ENCODE results near the gene UBE2J2.

The UBE2J2 gene

GRCh38 chr1:1206376-1206965 lies 67.2 kb downstream of the UBE2J2 start, which contains the start of gene TNFRSF18:
Gene TNFRSF18 (minus strand): TSS chr1:1206592. CDS start chr1:1206571, 21 bp downstream.
- no peaks in the 10 kb centered on the region for H4K20me1 ChIP-seq (ENCODE audit: insufficient read depth)
- H3K4me3 ChIP-seq (IDR thresholded peaks at IDR 0.05; ENCODE audit: insufficient read depth, low read depth, low read length), result no peak within 1 kb of the TSS
- H3K36me3 ChIP-seq (ENCODE audit: insufficient read depth), result no peaks in the 10 kb centered on the region
- H3K27ac ChIP-seq, result no peak within 1 kb of the TSS
- H3K4me1 ChIP-seq (ENCODE audit: low read depth, poor library complexity, severe bottlenecking), result peaks cover 26% of the 10 kb centered on the region
- H3K9ac ChIP-seq, result no peak within 1 kb of the TSS
- peaks cover 70% of the 10 kb centered on the region for H3K27me3 ChIP-seq (ENCODE audit: insufficient read depth, low read depth)
- no peak within 1 kb of the TSS for H2AFZ ChIP-seq (ENCODE audit: low read depth)
- TF ChIP-seq, protein P1, sequence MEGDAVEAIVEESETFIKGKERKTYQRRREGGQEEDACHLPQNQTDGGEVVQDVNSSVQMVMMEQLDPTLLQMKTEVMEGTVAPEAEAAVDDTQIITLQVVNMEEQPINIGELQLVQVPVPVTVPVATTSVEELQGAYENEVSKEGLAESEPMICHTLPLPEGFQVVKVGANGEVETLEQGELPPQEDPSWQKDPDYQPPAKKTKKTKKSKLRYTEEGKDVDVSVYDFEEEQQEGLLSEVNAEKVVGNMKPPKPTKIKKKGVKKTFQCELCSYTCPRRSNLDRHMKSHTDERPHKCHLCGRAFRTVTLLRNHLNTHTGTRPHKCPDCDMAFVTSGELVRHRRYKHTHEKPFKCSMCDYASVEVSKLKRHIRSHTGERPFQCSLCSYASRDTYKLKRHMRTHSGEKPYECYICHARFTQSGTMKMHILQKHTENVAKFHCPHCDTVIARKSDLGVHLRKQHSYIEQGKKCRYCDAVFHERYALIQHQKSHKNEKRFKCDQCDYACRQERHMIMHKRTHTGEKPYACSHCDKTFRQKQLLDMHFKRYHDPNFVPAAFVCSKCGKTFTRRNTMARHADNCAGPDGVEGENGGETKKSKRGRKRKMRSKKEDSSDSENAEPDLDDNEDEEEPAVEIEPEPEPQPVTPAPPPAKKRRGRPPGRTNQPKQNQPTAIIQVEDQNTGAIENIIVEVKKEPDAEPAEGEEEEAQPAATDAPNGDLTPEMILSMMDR (conservative IDR thresholded peaks at IDR 0.05; ENCODE audit: low read depth, low read length), result no peak
- no peaks in the 10 kb centered on the region for H3K79me2 ChIP-seq (ENCODE audit: insufficient read depth, low read depth)
- H3K4me2 ChIP-seq, result peak within 1 kb of the TSS; percentile 5; the same call in 1 of the 2 replicates

DNA sequence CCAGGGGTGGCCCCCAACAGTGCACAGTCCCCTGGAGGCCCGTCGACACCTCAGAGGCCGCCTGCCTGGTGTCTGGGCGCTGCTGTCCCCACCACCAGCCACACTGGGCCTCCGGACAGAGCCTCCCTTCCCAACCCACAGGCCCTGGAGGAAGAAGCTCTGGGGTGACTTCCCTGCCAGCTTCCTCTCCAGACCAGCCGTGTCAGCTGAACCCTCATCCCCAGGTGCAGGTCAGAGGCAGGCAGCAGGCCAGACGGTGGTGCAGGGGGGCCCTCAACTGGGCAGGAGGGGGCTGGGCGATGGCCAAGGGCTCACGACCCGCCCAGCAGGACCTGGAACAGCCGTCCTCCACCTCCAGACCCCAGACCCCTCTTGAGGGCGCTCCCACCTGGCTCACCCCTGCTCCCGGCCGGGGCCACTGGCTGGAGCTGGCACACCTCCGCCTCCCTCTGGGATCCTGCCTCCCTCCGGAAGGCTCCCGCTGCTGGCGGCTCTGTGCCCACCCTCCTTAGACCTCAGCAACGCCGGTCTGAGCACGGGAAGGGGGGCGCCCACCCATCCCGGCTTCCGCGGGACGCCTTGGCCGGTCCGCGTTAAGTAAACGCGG lies 67.8 kb downstream of the UBE2J2 start:
- Histone ChIP-seq H3K4me1 (ENCODE audit: low read depth, poor library complexity, severe bottlenecking) (peaks cover 26% of the 10 kb centered on the region), H3K27ac (no peak overlapping the region), H3K79me2 (ENCODE audit: insufficient read depth, low read depth) (no peaks in the 10 kb centered on the region), H3K36me3 (ENCODE audit: insufficient read depth) (no peaks in the 10 kb centered on the region), H2AFZ (ENCODE audit: low read depth) (no peak overlapping the region), H3K27me3 (ENCODE audit: insufficient read depth, low read depth) (peaks cover 73% of the 10 kb centered on the region), H4K20me1 (ENCODE audit: insufficient read depth) (no peaks in the 10 kb centered on the region), H3K4me2 (no peak overlapping the region), H3K9ac (no peak overlapping the region), H3K4me3 (IDR thresholded peaks at IDR 0.05; ENCODE audit: insufficient read depth, low read depth, low read length) (no peak overlapping the region)
- TF ChIP-seq, protein P1 (conservative IDR thresholded peaks at IDR 0.05; ENCODE audit: low read depth, low read length), result no peak

DNA sequence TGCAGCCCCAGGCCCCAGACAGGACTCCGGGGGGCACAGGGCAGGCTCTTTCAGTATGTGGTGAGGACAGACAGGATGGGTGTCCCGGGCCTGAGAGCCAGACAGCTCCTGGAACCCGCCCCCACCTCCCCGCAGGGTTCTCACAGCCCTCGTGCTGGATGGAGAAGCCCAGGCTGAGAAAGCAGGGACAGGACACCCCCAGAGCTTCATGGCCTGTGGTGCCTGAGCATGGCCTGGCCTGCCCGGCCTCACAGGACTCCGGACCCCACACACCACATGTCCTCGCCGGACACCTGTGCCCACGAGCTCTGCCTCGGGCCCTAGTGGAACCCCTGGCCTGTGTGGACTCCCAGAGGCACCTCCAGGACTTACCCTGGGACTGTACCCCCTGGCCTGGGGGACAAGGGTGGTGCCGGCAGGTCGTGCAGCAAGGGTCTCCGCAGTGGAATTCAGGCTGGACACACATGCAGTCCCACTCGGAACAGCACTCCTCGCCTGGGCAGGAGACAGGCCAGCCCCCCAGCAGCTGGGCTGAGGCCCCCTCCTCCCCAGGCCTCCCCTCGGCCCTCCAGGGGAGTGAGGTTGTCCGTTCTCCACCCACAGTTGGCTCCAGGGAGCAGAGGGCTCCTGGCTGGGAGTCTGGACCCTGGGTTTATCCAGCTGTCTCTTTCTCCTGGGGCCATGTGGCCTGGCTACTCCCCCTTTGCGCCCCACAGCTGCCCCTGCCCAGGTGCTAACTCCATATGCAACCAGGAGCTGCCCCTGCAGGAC lies 68.5 kb downstream of the UBE2J2 start:
- Histone ChIP-seq H3K4me3 (IDR thresholded peaks at IDR 0.05; ENCODE audit: insufficient read depth, low read depth, low read length) (no peak overlapping the region), H3K9ac (no peak overlapping the region), H3K4me2 (no peak overlapping the region), H3K27ac (no peak overlapping the region), H2AFZ (ENCODE audit: low read depth) (no peak overlapping the region), H3K4me1 (ENCODE audit: low read depth, poor library complexity, severe bottlenecking) (peaks cover 26% of the 10 kb centered on the region), H3K79me2 (ENCODE audit: insufficient read depth, low read depth) (no peaks in the 10 kb centered on the region), H3K36me3 (ENCODE audit: insufficient read depth) (no peaks in the 10 kb centered on the region), H3K27me3 (ENCODE audit: insufficient read depth, low read depth) (peaks cover 76% of the 10 kb centered on the region), H4K20me1 (ENCODE audit: insufficient read depth) (no peaks in the 10 kb centered on the region)
- TF ChIP-seq, protein P1 (conservative IDR thresholded peaks at IDR 0.05; ENCODE audit: low read depth, low read length), result no peak

GRCh38 chr1:1204425-1204920 lies 69.2 kb downstream of the UBE2J2 start:
- Histone ChIP-seq H3K27ac (no peak overlapping the region), H2AFZ (ENCODE audit: low read depth) (no peak overlapping the region), H3K4me2 (no peak overlapping the region), H3K9ac (no peak overlapping the region), H4K20me1 (ENCODE audit: insufficient read depth) (no peaks in the 10 kb centered on the region), H3K27me3 (ENCODE audit: insufficient read depth, low read depth) (peaks cover 74% of the 10 kb centered on the region), H3K79me2 (ENCODE audit: insufficient read depth, low read depth) (no peaks in the 10 kb centered on the region), H3K4me3 (IDR thresholded peaks at IDR 0.05; ENCODE audit: insufficient read depth, low read depth, low read length) (no peak overlapping the region), H3K36me3 (ENCODE audit: insufficient read depth) (no peaks in the 10 kb centered on the region), H3K4me1 (ENCODE audit: low read depth, poor library complexity, severe bottlenecking) (peaks cover 26% of the 10 kb centered on the region)
- TF ChIP-seq, protein P1 (conservative IDR thresholded peaks at IDR 0.05; ENCODE audit: low read depth, low read length), result no peak
